ENCODE measurements around the gene VDR.

GRCh38 chr12:47795814-47796411, 108.9 kb downstream of the VDR start:
- TF ChIP-seq EZH2 (IDR thresholded peaks at IDR 0.05) (no peak), CTCF (IDR thresholded peaks at IDR 0.05) (no peak), EZH2phosphoT487 (IDR thresholded peaks at IDR 0.05) (no peak)
